ENCODE data around the gene CREB5.

CREB5 gene

DNA sequence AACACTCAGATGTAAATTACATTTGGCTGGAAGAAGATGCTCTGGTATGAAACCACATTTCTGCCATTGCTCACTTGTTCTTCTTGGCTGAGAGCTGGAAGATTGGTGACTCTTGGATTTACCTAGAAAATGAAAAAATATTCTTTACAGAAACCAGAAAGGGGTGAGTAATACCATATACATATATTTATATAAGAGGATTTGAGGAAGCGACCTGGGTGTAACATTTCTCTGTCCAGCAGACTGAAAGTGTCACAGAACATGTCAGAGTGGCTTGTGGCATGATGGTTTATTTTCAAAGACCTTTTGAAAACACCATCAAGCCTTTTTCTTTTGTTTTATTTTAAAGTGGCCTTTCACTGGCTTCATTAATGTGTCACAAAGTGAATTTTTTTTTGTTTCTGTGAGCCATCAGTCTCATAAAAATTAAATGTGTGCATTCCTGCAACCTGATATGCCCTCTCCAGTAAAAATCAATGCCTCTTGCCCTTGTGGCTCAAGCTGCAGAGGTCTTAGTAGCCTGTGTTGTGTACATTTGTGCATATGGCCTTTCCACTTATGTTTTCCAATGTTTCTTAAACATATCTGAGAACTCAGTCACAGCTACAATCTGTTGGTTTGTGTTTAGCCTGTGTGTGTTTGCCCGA, 23.5 kb downstream of the CREB5 start:
- no peak for DNase-seq

- DNase-seq, result no peak
Observed at GRCh38 chr7:28440055-28440601, 27.8 kb downstream of the CREB5 start.

- no peak for DNase-seq
Observed at GRCh38 chr7:28442540-28443420, 30.5 kb downstream of the CREB5 start.

- no peak for DNase-seq
Observed at GRCh38 chr7:28446131-28446530, 33.8 kb downstream of the CREB5 start.

DNA sequence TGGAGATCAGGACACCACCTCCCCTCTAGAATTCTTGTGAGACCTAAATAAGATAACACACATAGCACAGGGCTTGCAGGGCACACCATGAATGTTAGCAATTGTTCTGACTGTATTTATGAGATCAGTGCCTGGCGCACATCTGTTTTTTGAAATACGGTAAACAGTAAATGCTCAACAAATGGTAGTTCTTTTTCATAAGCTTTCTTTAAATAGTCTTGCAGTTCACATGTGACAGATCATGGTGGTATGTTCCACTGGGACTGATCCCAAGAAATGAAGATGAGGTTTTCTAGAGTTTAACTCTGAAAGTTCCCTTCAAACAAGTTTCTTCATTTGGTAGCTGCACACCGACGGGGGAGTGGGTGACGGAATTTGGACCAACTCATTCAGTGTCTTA, 34.8 kb downstream of the CREB5 start:
- DNase-seq, result no peak

DNA sequence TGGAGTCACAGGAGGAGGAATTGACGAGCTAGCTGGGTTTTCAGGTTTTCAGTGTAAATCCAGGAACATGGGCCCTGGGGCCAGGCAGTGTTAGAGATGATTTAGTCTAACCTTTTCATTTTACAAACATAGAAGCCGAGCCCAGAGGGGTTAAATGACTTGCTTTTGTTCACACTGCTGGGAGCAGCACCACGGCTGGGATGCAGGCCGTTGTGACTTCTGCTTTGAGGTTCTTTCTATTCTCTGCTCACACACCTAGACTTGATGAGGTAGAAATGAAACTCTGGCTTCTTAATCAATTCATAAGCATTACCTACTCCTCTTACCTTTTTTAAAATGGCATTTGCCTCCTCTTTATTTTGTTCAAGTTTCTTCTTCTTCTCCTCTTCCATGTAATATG, 36.4 kb downstream of the CREB5 start:
- no peak for DNase-seq

GRCh38 chr7:28452681-28453080, 40.4 kb downstream of the CREB5 start:
- DNase-seq, result no peak

- no peak for DNase-seq
Observed at GRCh38 chr7:28455486-28455885, 43.2 kb downstream of the CREB5 start.

DNA sequence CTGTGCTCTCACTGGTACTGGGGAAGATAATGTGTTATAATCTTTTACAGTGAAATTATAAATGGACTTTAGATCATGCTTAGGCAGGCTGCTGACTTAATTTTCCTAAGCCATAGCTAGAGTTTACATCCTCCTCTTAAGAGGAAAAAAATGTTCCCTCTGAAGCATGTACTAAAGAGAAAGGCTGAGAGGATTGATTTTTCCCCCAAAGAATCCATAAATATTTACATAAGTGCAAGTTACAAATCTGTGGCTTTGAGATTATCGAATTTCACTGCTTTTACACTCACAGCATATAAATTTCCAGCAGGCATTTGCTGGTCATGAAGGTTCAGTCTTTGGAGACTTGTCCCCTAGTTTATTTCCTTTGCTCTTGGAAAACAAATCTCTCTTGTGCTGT, 43.7 kb downstream of the CREB5 start:
- no peak for DNase-seq

- no peak for DNase-seq
Observed at GRCh38 chr7:28458732-28459131, 46.4 kb downstream of the CREB5 start.

- no peak for DNase-seq
Observed at GRCh38 chr7:28459306-28459705, 47.0 kb downstream of the CREB5 start.

GRCh38 chr7:28465697-28466096, 53.4 kb downstream of the CREB5 start:
- DNase-seq, result no peak

DNA sequence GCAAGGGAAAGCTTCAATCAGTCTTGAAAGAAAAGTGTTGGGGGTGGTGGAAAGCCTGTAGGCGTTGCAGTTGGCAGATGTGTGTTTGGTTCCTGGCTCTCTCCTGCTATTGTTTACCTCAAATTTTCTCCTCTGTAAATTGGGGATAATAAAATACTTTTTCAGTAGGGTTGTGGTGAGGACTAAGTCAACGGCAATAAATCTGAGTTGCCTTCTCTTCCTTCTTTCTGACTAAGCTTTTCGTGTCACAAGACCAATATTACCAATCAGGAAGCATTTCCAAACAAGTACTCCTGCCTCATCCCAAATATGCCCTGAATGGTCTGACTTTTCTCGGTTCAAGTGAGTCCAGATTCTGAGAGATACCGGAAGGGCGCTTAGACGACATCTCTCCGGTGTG, 54.0 kb downstream of the CREB5 start:
- DNase-seq, result no peak

- DNase-seq, result no peak
Observed at GRCh38 chr7:28466885-28467284, 54.6 kb downstream of the CREB5 start.

DNA sequence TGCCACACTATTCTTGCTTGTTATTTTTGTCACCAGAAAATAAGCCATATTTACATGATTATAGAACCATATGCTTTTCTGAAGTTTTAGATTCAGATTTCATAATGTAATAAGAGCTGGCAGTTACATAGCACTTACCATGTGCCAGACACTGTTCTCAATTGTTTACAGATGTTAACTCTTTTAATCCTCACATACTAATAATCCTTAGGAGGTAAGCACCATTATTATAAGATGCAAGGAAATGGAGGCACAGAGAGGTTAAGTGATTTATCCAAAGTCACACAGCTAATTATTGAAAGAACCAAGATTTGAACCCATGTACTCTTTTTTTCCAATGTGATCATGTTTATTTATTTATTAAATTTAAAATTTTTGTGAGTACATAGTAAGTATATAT, 57.2 kb downstream of the CREB5 start:
- no peak for DNase-seq

- DNase-seq, result no peak
Observed at GRCh38 chr7:28470344-28470743, 58.0 kb downstream of the CREB5 start.

DNA sequence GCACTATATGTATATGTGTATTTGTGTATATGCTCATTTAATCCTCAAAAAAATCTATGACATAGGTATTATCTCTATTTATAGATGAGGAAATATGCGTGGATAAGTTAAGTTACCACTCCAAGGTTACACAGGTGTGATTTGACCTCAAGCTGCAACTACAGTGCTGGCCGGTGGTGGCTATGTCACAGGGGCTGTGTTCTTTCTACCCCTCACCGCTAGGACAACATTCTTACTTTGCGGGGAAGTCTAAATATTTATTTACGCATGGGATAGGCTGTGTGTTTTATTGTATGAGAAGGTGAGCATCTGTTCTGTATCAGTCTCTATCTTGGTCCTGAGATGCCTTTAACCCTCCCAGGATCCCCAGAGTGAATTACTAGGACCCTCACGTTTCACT, 60.0 kb downstream of the CREB5 start:
- DNase-seq, result no peak

DNA sequence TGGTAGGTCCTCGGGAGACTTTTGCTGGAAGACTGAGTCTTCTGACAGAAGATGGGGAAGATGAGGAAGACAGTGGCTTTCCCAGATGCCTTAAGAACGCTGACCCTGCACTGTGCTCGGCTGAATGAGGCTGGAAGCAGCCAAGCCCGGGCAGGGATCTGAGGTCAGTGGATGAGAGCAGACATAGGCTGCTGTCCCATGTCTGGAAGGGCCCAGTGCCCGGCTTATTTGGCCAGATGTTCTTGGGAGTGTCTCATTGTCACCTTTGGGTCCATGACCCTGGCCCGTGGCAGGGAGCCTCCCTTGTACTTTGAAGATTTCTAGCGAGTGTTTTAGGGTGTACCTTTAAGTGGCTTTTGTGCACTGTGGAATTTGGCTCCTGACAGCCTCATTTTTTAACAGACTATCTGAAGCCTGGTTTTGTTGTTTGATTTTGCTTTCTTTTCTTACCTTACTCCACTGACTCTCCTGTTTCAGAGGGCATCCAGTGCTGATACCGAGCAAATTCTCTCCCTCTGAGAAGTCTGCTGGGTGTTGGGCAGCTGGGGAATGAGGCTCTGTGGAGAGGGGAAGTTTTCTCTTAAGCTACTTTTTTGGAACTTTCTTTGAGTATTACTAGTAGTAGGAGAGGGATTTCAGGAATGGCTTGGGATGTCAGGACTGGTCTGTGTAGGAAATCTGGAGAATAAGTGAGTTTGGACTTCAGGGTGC, 61.4 kb downstream of the CREB5 start:
- DNase-seq, result no peak

- no peak for DNase-seq
Observed at GRCh38 chr7:28474282-28474638, 61.9 kb downstream of the CREB5 start.

DNA sequence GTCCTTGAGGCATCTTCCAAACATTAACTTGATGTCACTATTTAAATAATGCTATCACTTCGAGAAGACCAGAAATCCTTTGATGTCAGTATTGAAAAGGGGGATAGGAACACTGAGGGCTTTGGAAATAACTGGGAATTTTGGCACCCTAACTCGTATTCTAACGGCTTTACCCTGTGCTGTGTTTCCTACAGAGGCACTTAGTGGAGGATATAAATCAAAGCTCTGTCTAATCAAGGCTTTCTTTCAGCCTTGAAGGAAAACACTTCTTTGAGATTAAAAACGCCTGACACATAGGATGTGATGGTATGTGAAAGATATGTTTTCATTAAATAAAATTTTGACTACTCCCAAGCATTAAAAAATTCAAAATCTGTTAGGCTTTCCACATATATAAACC, 62.3 kb downstream of the CREB5 start:
- DNase-seq, result no peak

- no peak for DNase-seq
Observed at GRCh38 chr7:28477041-28477442, 64.7 kb downstream of the CREB5 start.

DNA sequence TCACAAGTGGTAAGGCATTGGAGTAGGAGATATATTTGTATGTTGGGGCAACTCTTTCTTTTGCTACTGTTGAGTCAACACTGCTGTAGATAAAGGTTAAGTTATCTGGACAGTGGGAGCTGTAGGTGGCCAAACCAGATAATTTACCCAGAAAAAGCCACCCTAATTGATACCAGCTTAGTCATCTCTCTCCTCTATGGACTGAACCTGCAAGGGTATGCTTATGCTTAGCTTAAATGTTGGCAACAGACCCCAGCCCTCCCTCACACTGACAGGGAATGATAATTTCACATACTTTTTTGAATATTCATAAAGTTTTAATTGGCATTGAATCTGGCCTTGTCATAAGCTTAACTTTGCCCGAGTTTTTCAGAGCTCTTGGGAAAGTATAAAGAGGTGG, 66.3 kb downstream of the CREB5 start:
- DNase-seq, result no peak

DNA sequence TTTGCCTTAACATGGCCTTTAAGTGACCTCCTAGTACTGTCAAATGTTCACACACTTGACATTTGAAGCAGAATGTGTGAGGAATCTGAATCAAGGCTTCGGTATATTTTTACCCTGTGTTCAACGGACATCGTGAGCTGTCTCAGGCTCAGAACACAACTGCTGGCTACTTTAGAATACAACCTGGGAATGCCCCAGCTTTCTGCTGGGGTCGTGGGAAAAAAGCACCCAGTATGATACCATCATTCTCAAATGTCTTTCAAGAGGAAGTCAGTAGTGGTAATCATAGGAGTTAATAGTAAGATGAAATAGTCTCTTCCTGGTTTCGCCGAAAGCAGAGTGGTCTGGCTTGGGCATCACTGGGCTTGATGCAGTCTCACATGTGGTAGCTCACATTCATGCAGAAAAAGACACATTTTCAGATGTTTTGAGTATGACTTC, 67.2 kb downstream of the CREB5 start:
- DNase-seq, result no peak

- DNase-seq, result no peak
Observed at GRCh38 chr7:28480595-28480994, 68.3 kb downstream of the CREB5 start.
